NB4 (cell line): ENCODE data around the gene MRPL43.
A peak's percentile ranks its signal among the peaks of the same experiment; 100 is the strongest.

Experiments
- CTCF ChIP-seq: IDR thresholded peaks from one replicate; pipeline ENCODE4 v1.5.1; 2012; ENCODE audit warnings: low read depth, low read length
- MAX ChIP-seq: IDR thresholded peaks from 2 replicates; pipeline ENCODE4 v1.6.1; 2011; ENCODE audit warnings: low read depth, low read length
- POLR2A ChIP-seq: IDR thresholded peaks from 2 replicates; pipeline ENCODE4 v1.6.1; 2011; ENCODE audit warnings: mild to moderate bottlenecking; ENCODE audit not compliant: insufficient read length; ENCODE audit errors: extremely low read depth

- TF ChIP-seq CTCF, result peak; percentile 93
- peak; percentile 19 for TF ChIP-seq POLR2A
- peak; percentile 93 for TF ChIP-seq MAX
Measured at GRCh38 chr10:100997360-100998182, 10.3 kb upstream of the MRPL43 start.
